ENCODE data around the gene CFL1.

- TF ChIP-seq POLR2A (IDR thresholded peaks at IDR 0.05) (no peak), CTCF (IDR thresholded peaks at IDR 0.05 in 4 of 5, conservative IDR thresholded peaks at IDR 0.05 in 1 of 5) (no peak)
These were observed 35.0 kb downstream of the CFL1 start for GRCh38 chr11:65822776-65823528.
